ENCODE data around the gene PRKAR1B. TPM values are rescaled to one million over a fixed set of nuclear protein-coding genes. Genes with fewer than 3 reads are reported as not detected.

PRKAR1B gene
- total RNA-seq, 1 experiment from 2014 or later = 24.8 TPM

- no peak overlapping the region for H3K4me3 Mint-ChIP-seq (ENCODE audit: low read depth, unreplicated experiment)
- H3K27me3 Mint-ChIP-seq (ENCODE audit: unreplicated experiment) = no peaks in the 10 kb centered on the region
- CTCF ChIA-PET = interaction anchor here (0.5 to 1.6 kb wide), 4 partner anchors 33 to 410 kb away, joined by 3 to 9 read pairs (median 4); no protein-coding TSS in a partner anchor
- no peak for TF ChIP-seq CTCF (IDR thresholded peaks at IDR 0.05; ENCODE audit: unreplicated experiment)
- BruUV-seq (replicated peaks) = no TSS peak
- H3K27ac Mint-ChIP-seq (ENCODE audit: unreplicated experiment) = no peak overlapping the region
- H3K36me3 Mint-ChIP-seq (ENCODE audit: insufficient read depth, unreplicated experiment) = peaks cover 32% of the 10 kb centered on the region
- DNase-seq = peak; percentile 82
- intact Hi-C loops (cut with micrococcal nuclease; ENCODE audit: unreplicated experiment) = no loop called here
- no peaks in the 10 kb centered on the region for H3K9me3 Mint-ChIP-seq (ENCODE audit: low read depth, unreplicated experiment)
- peaks cover 29% of the 10 kb centered on the region for H3K4me1 Mint-ChIP-seq (ENCODE audit: low read depth, unreplicated experiment)
Observed at GRCh38 chr7:732094-732541, 5.0 kb upstream of the PRKAR1B start.

- DNase-seq = no peak
- H3K27me3 Mint-ChIP-seq (ENCODE audit: unreplicated experiment) = no peaks in the 10 kb centered on the region
- no peak for TF ChIP-seq CTCF (IDR thresholded peaks at IDR 0.05; ENCODE audit: unreplicated experiment)
- no peaks in the 10 kb centered on the region for H3K9me3 Mint-ChIP-seq (ENCODE audit: low read depth, unreplicated experiment)
- BruUV-seq (replicated peaks) = no TSS peak
- peaks cover 34% of the 10 kb centered on the region for H3K36me3 Mint-ChIP-seq (ENCODE audit: insufficient read depth, unreplicated experiment)
- H3K4me3 Mint-ChIP-seq (ENCODE audit: low read depth, unreplicated experiment) = no peak overlapping the region
- intact Hi-C loops (cut with micrococcal nuclease; ENCODE audit: unreplicated experiment) = no loop called here
- CTCF ChIA-PET = interaction anchor here (0.7 to 1.6 kb wide), 3 partner anchors 32 to 410 kb away, joined by 3 to 5 read pairs (median 3); no protein-coding TSS in a partner anchor
- peaks cover 29% of the 10 kb centered on the region for H3K4me1 Mint-ChIP-seq (ENCODE audit: low read depth, unreplicated experiment)
- H3K27ac Mint-ChIP-seq (ENCODE audit: unreplicated experiment) = no peak overlapping the region
Observed at GRCh38 chr7:731440-732085, 4.5 kb upstream of the PRKAR1B start.

GRCh38 chr7:730501-731439 lies 3.7 kb upstream of the PRKAR1B start:
- Mint-ChIP-seq H3K4me3 (ENCODE audit: low read depth, unreplicated experiment) (no peak overlapping the region), H3K36me3 (ENCODE audit: insufficient read depth, unreplicated experiment) (peaks cover 42% of the 10 kb centered on the region)
- intact Hi-C loops (cut with micrococcal nuclease; ENCODE audit: unreplicated experiment) = no loop called here

More at GRCh38 chr7:730501-731439, 3.7 kb upstream of the PRKAR1B start:
- no peak for TF ChIP-seq CTCF (IDR thresholded peaks at IDR 0.05; ENCODE audit: unreplicated experiment)
- H3K4me1 Mint-ChIP-seq (ENCODE audit: low read depth, unreplicated experiment) = peaks cover 29% of the 10 kb centered on the region
- H3K27ac Mint-ChIP-seq (ENCODE audit: unreplicated experiment) = no peak overlapping the region
- no peaks in the 10 kb centered on the region for H3K9me3 Mint-ChIP-seq (ENCODE audit: low read depth, unreplicated experiment)
- no peaks in the 10 kb centered on the region for H3K27me3 Mint-ChIP-seq (ENCODE audit: unreplicated experiment)
- CTCF ChIA-PET = no interaction called here
- BruUV-seq (replicated peaks) = no TSS peak
- no peak for DNase-seq
